ENCODE results near the gene RUNDC1. TPM values are rescaled to one million over a fixed set of nuclear protein-coding genes. Genes with fewer than 3 reads are reported as not detected.
A peak's percentile ranks its signal among the peaks of the same experiment; 100 is the strongest.
"Not testable (repeated sequence)": the region's sequence is repeated elsewhere in the genome, so short reads cannot be mapped to it uniquely, and the experiment has no call there.

The RUNDC1 gene
- total and polyA plus RNA-seq, 8 donors: 10.3 to 16.9 (median 12.6) TPM

DNA sequence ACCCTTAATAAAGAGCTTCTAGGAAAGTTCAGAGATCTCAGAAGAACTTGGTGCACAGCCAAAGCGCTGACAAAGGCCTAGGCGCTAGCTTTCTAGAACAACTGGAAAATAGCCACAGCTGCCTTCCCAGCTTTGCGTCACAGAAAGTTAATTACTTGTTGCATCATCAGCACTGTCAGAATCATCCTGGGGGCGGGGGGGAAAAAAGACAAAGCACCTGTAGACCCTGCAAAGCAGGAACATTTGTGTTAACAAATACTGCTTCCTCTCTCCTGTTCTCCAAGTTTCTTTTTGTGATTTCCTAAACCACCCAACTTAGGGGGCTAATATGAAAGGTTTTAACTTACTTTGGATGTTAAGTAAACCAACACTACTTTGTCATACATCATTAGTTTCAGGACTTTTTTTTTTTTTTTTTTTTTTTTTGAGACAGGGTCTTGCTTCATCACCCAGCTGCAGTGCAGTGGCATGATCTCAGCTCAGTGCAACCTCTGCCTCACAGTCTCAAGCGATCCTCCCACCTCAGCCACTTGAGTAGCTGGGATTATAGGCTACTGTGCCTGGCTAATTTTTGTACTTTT is 11.3 kb upstream of the RUNDC1 start:
- no peak overlapping the region for H3K27ac ChIP-seq
- intact Hi-C loops (cut with DNase I): no loop called here
- peak in 2 of 4 donors; percentile 77 to 87 for DNase-seq
- no peaks in the 10 kb centered on the region for H3K9me3 ChIP-seq
- H3K36me3 ChIP-seq: no peaks in the 10 kb centered on the region
- no peak for TF ChIP-seq CTCF (IDR thresholded peaks at IDR 0.05)
- H3K4me1 ChIP-seq: no peaks in the 10 kb centered on the region
- no peak overlapping the region for H3K4me3 ChIP-seq
- ATAC-seq: no peak
- H3K27me3 ChIP-seq: no peaks in the 10 kb centered on the region

- Histone ChIP-seq H3K27me3 (no peaks in the 10 kb centered on the region), H3K9me3 (no peaks in the 10 kb centered on the region), H3K4me3 (no peak overlapping the region), H3K4me1 (no peaks in the 10 kb centered on the region), H3K36me3 (no peaks in the 10 kb centered on the region), H3K27ac (no peak overlapping the region)
- TF ChIP-seq CTCF (IDR thresholded peaks at IDR 0.05): no peak
- ATAC-seq: no peak
- intact Hi-C loops (cut with DNase I): no loop called here
- no peak for DNase-seq
Observed at GRCh38 chr17:42971589-42971988, 8.8 kb upstream of the RUNDC1 start.

DNA sequence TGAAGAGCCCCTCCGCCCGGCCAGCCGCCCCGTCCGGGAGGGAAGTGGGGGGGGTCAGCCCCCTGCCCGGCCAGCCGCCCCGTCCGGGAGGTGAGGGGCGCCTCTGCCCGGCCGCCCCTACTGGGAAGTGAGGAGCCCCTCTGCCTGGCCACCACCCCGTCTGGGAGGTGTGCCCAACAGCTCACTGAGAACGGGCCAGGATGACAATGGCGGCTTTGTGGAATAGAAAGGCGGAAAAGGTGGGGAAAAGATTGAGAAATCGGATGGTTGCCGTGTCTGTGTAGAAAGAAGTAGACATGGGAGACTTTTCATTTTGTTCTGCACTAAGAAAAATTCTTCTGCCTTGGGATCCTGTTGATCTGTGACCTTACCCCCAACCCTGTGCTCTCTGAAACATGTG is 7.0 kb upstream of the RUNDC1 start:
- ATAC-seq; H3K27me3 ChIP-seq; intact Hi-C loops (cut with DNase I); H3K4me3 ChIP-seq; H3K27ac ChIP-seq; H3K9me3 ChIP-seq; DNase-seq; H3K4me1 ChIP-seq; H3K36me3 ChIP-seq: not testable (repeated sequence)

DNA sequence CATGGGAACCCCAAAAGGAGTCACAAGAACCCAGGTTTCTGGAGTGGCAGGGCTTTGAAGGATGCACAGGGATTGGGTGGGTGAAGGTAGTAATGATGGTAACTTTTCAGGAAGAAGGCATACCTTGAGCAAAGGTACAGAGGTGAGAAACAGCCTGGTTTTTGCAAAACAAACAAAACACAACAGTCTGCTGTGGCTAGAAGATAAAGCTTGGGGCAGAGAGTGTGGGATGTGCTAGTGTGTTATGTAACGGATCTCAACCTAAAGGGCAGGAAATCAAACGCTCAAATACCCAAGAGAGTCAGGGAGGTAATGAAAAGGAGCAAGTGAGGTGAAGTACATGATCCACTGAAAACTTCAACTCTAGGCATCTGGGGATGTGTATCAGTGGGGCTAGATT is 5.1 kb upstream of the RUNDC1 start:
- no peak for ATAC-seq
- Histone ChIP-seq H3K9me3 (no peaks in the 10 kb centered on the region), H3K27ac (no peak overlapping the region), H3K4me3 (no peak overlapping the region), H3K4me1 (peaks cover 6 to 11% of the 10 kb centered on the region in 2 donors), H3K36me3 (no peaks in the 10 kb centered on the region), H3K27me3 (no peaks in the 10 kb centered on the region)
- intact Hi-C loops (cut with DNase I): no loop called here
- DNase-seq: no peak
- TF ChIP-seq CTCF (IDR thresholded peaks at IDR 0.05): no peak

DNA sequence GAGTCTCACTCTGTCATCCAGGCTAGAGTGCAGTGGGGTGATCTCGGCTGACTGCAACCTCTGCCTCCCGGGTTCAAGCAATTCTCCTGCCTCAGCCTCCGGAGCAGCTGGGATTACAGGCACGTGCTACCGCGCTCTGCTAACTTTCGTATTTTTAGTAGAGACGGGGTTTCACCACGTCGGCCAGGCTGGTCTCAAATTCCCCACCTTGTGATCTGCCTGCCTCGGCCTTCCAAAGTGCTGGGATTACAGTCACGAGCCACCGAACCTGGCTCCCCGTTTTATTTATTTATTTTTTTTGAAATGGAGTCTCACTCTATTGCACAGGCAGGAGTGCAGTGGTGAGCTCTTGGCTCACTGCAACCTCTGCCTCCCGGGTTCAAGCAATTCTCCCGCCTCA is 4.7 kb upstream of the RUNDC1 start:
- ATAC-seq; intact Hi-C loops (cut with DNase I); H3K36me3 ChIP-seq; H3K27me3 ChIP-seq; H3K27ac ChIP-seq; H3K9me3 ChIP-seq; DNase-seq; H3K4me3 ChIP-seq: not testable (repeated sequence)
- H3K4me1 ChIP-seq: peaks cover 6 to 11% of the 10 kb centered on the region in 2 donors

GRCh38 chr17:42979511-42980273 is 673 bp upstream of the RUNDC1 start, which contains the start of gene PTGES3L:
Gene PTGES3L (minus strand): TSS chr17:42980080. CDS start chr17:42980053, 27 bp downstream.
- Histone ChIP-seq H3K9me3 (no peaks in the 10 kb centered on the region), H3K4me3 (peak within 1 kb of the TSS; percentile 85 to 97), H3K4me1 (peaks cover 15 to 42% of the 10 kb centered on the region in 2 donors), H3K27ac (peak within 1 kb of the TSS; percentile 75 to 93), H3K36me3 (peaks cover 0 to 1% of the 10 kb centered on the region in 2 donors), H3K27me3 (no peaks in the 10 kb centered on the region)
- intact Hi-C loops (cut with DNase I): no loop called here
- no peak for TF ChIP-seq CTCF (IDR thresholded peaks at IDR 0.05)
- DNase-seq: peak in 2 of 4 donors; percentile 44 to 52
- peak; percentile 30 for ATAC-seq

Data from left lung (tissue), 10 donors.